HUDEP-2 (cell line): ENCODE results near the gene GBF1.

Experiments
- DNase-seq, 76 experiments: peaks; one replicate each; lab custom pipeline; 2025; ENCODE audit not compliant: unreplicated experiment in 76 of 76; lab: John Stamatoyannopoulos, UW

Gene GBF1

GRCh38 chr10:102230861-102231356 lies 14.4 kb upstream of the GBF1 start:
- DNase-seq = peak in 21 of 76 experiments; percentile 4 to 55 (median 20)

GRCh38 chr10:102231357-102232318 lies 13.7 kb upstream of the GBF1 start:
- DNase-seq = peak in 63 of 76 experiments; percentile 7 to 74 (median 52)

GRCh38 chr10:102233997-102234396 lies 11.3 kb upstream of the GBF1 start:
- DNase-seq = no peak

- DNase-seq = no peak
Observed at GRCh38 chr10:102234888-102235597, 10.3 kb upstream of the GBF1 start.

GRCh38 chr10:102235598-102235920 lies 9.8 kb upstream of the GBF1 start:
- no peak for DNase-seq

GRCh38 chr10:102236006-102236405 lies 9.3 kb upstream of the GBF1 start:
- no peak for DNase-seq

- DNase-seq = no peak
Observed at GRCh38 chr10:102237711-102238252, 7.5 kb upstream of the GBF1 start.

- DNase-seq = no peak
Observed at GRCh38 chr10:102240467-102241031, 4.8 kb upstream of the GBF1 start.

- DNase-seq = peak in 2 of 76 experiments; percentile 49 to 57
Observed at GRCh38 chr10:102241032-102241443, 4.3 kb upstream of the GBF1 start.

- DNase-seq = peak in 75 of 76 experiments; percentile 28 to 97 (median 90)
Observed at GRCh38 chr10:102241444-102242117, 3.8 kb upstream of the GBF1 start, which contains the start of gene PITX3. Gene PITX3, minus strand, starts transcription at chr10:102241512. Its CDS starts 9,432 bp downstream, at chr10:102232080.

GRCh38 chr10:102242118-102242485 lies 3.2 kb upstream of the GBF1 start:
- DNase-seq = no peak

- no peak for DNase-seq
Observed at GRCh38 chr10:102243309-102243708, 2.0 kb upstream of the GBF1 start.

- DNase-seq = no peak
Observed at GRCh38 chr10:102245932-102246251, 560 bp downstream of the GBF1 start.

- DNase-seq = no peak
Observed at GRCh38 chr10:102246261-102246660, 929 bp downstream of the GBF1 start.

- DNase-seq = no peak
Observed at GRCh38 chr10:102247734-102248133, 2.4 kb downstream of the GBF1 start.

GRCh38 chr10:102252508-102252907 lies 7.2 kb downstream of the GBF1 start:
- peak in 1 of 76 experiments; percentile 3 for DNase-seq

- DNase-seq = no peak
Observed at GRCh38 chr10:102254426-102254825, 9.1 kb downstream of the GBF1 start.

GRCh38 chr10:102255404-102255803 lies 10.1 kb downstream of the GBF1 start:
- DNase-seq = no peak

GRCh38 chr10:102261196-102261595 lies 15.9 kb downstream of the GBF1 start:
- DNase-seq = no peak

GRCh38 chr10:102261842-102262241 lies 16.5 kb downstream of the GBF1 start:
- no peak for DNase-seq
